HepG2 (cell line): ENCODE data around the gene HDAC4. TPM values are rescaled to one million over a fixed set of nuclear protein-coding genes. Genes with fewer than 3 reads are reported as not detected.

Experiments used
- ATF7 ChIP-seq, 2 experiments: fragments of 450-650 bp in 1 of 2; sonication (generic) in 1 of 2; formaldehyde crosslinking in 1 of 2; IDR thresholded peaks; 2 replicates each; pipeline versions ENCODE4 v1.4.0 to v1.6.1; 2016 to 2020; ENCODE audit warnings: antibody characterized with exemption in 1 of 2, mild to moderate bottlenecking in 1 of 2, missing genetic modification reagents in 1 of 2
- BATF2 ChIP-seq: sonication (generic); formaldehyde crosslinking; IDR thresholded peaks from 2 replicates; pipeline ENCODE4 v1.8.0; 2022; ENCODE audit warnings: mild to moderate bottlenecking, missing genetic modification reagents, moderate library complexity
- E2F1 ChIP-seq: sonication (generic); formaldehyde crosslinking; IDR thresholded peaks from 2 replicates; pipeline ENCODE4 v1.5.0; 2020; ENCODE audit warnings: missing genetic modification reagents
- IKZF1 ChIP-seq: fragments of 450-650 bp; IDR thresholded peaks from 2 replicates; pipeline ENCODE4 v1.7.1; 2016
- NBN ChIP-seq: fragments of 450-650 bp; conservative IDR thresholded peaks from 2 replicates; pipeline ENCODE4 v1.6.1; 2017
- PHB2 ChIP-seq: fragments of 450-650 bp; IDR thresholded peaks from 2 replicates; pipeline ENCODE4 v1.6.1; 2018; ENCODE audit not compliant: partially characterized antibody
- SCMH1 ChIP-seq: sonication (generic); formaldehyde crosslinking; IDR thresholded peaks from 2 replicates; pipeline ENCODE4 v1.9.0; 2021; ENCODE audit warnings: missing genetic modification reagents, mild to moderate bottlenecking, borderline replicate concordance
- SIX1 ChIP-seq: sonication (generic); formaldehyde crosslinking; IDR thresholded peaks from 2 replicates; pipeline ENCODE4 v1.4.0; 2020; ENCODE audit warnings: missing genetic modification reagents, borderline replicate concordance
- TBL1XR1 ChIP-seq: fragments of 150-350 bp; IDR thresholded peaks from 2 replicates; pipeline ENCODE4 v1.6.1; 2014; ENCODE audit warnings: borderline replicate concordance, low read length; ENCODE audit not compliant: partially characterized antibody
- ZNF282 ChIP-seq: fragments of 450-650 bp; IDR thresholded peaks from 2 replicates; pipeline ENCODE4 v1.6.1; 2018; ENCODE audit not compliant: partially characterized antibody
- ZNF646 ChIP-seq: sonication (generic); formaldehyde crosslinking; IDR thresholded peaks from 2 replicates; pipeline ENCODE4 v1.9.0; 2021; ENCODE audit warnings: mild to moderate bottlenecking, missing genetic modification reagents
- ZSCAN20 ChIP-seq: sonication (generic); formaldehyde crosslinking; IDR thresholded peaks from 2 replicates; pipeline ENCODE4 v1.4.0; 2020; ENCODE audit warnings: missing genetic modification reagents, mild to moderate bottlenecking, borderline replicate concordance
- polyA plus RNA-seq, 8 experiments: library from polyadenylated mRNA; depleted of rRNA in 3 of 8; stranded (reverse) in 7 of 8; unstranded in 1 of 8; fragments of >200 nt; fragmentation: Illumina TruSeq in 4 of 8; extraction: Trizol in 4 of 8; gene quantifications; 2 replicates each; pipeline versions ENCODE4 v1.2.1 to v1.2.3, GENCODE V29; 2011 to 2016; ENCODE audit warnings: low read depth in 4 of 8, missing spikeins in 1 of 8, mixed read lengths in 1 of 8; ENCODE audit not compliant: insufficient read depth in 1 of 8
- total RNA-seq, 5 experiments: library from RNA; depleted of rRNA; stranded (reverse); fragments of >200 nt; fragmentation: Illumina TruSeq; extraction: Trizol; gene quantifications; 2 replicates each; pipeline ENCODE4 v1.2.3, GENCODE V29; 2016; ENCODE audit warnings: low read depth in 1 of 5

Gene HDAC4
- total and polyA plus RNA-seq, 2 of the 13 experiments (the other 11 are each of a cell fraction or from before 2014, with no cell fraction given), result 10.1 to 11.5 TPM

- no peak for TF ChIP-seq SCMH1 (CRISPR knock-in tag)
- peak; percentile 92 for TF ChIP-seq ZNF646 (CRISPR knock-in tag)
- peak; percentile 62 for TF ChIP-seq ZNF282
- no peak for TF ChIP-seq SIX1
- peak; percentile 19; the same call in 1 of the 2 replicates for TF ChIP-seq ATF7 (IDR thresholded peaks at IDR 0.05)
- TF ChIP-seq ATF7 (CRISPR knock-in tag; IDR thresholded peaks at IDR 0.05), result no peak
- TF ChIP-seq PHB2, result peak; percentile 37
- no peak for TF ChIP-seq E2F1
- TF ChIP-seq NBN, result 0 out of 2 replicates have a peak, but pooled peaks have one; percentile 53
- TF ChIP-seq TBL1XR1, result peak; percentile 12
- TF ChIP-seq BATF2, result 0 out of 2 replicates have a peak, but pooled peaks have one; percentile 47
- TF ChIP-seq ZSCAN20 (CRISPR knock-in tag), result no peak
- peak; percentile 81; the same call in 1 of the 2 replicates for TF ChIP-seq IKZF1
Observed at GRCh38 chr2:239282448-239283287, 118.2 kb downstream of the HDAC4 start (continued).
